CD14-positive monocyte (primary cell): Measurements from ENCODE around the gene DIAPH2. TPM values are rescaled to one million over a fixed set of nuclear protein-coding genes. Genes with fewer than 3 reads are reported as not detected.

Experiments used
- DNase-seq, 3 donors: peaks; one replicate each; pipeline ENCODE4 v3.0.0-alpha.2; 2011 to 2022
- H2AFZ ChIP-seq: 2 replicates; pipeline ENCODE4 v1.6.0; 2012; ENCODE audit warnings: mild to moderate bottlenecking, low read depth, low read length, inconsistent platforms; ENCODE audit not compliant: insufficient read depth, poor library complexity, severe bottlenecking
- H3K27ac ChIP-seq, 2 donors: 1 replicate in 1 of 2; 2 replicates in 1 of 2; pipeline ENCODE4 v1.5.1; 2012 to 2013; ENCODE audit warnings: low read length in 2 of 2, control low read depth in 1 of 2, inconsistent platforms in 1 of 2, low read depth in 1 of 2, mild to moderate bottlenecking in 1 of 2
- H3K27me3 ChIP-seq, 2 donors: one replicate each; pipeline versions ENCODE4 v1.6.0 to v1.6.1; 2011 to 2013; ENCODE audit warnings: low read length in 2 of 2; ENCODE audit not compliant: control insufficient read depth in 2 of 2, insufficient read depth in 2 of 2
- H3K36me3 ChIP-seq, 2 donors: replicated peaks in 1 of 2; 1 replicate in 1 of 2; 2 replicates in 1 of 2; pipeline versions ENCODE4 v1.5.1 to v1.6.1; 2012 to 2013; ENCODE audit warnings: low read length in 2 of 2, control low read depth in 1 of 2, inconsistent platforms in 1 of 2, mild to moderate bottlenecking in 1 of 2; ENCODE audit not compliant: insufficient read depth in 2 of 2, control insufficient read depth in 1 of 2
- H3K4me1 ChIP-seq, 2 donors: 1 replicate in 1 of 2; 2 replicates in 1 of 2; pipeline versions ENCODE4 v1.5.1 to v1.6.1; 2012 to 2013; ENCODE audit warnings: low read length in 2 of 2, control low read depth in 1 of 2, inconsistent platforms in 1 of 2, mild to moderate bottlenecking in 1 of 2, moderate library complexity in 1 of 2; ENCODE audit not compliant: insufficient read depth in 2 of 2, control insufficient read depth in 1 of 2
- H3K4me2 ChIP-seq: replicated peaks from 2 replicates; pipeline ENCODE3; 2012; ENCODE audit warnings: low read length, moderate library complexity, mild to moderate bottlenecking; ENCODE audit not compliant: poor library complexity, severe bottlenecking; ENCODE audit errors: extremely low read depth
- H3K4me3 ChIP-seq, 3 experiments: fragments of 200-600 bp in 1 of 3; sonication (generic) in 1 of 3; replicated peaks in 1 of 3; 1 replicate in 2 of 3; 2 replicates in 1 of 3; pipeline ENCODE4 v1.5.1; 2011 to 2013; ENCODE audit warnings: low read length in 3 of 3, mild to moderate bottlenecking in 3 of 3, control low read depth in 2 of 3, low read depth in 2 of 3, inconsistent platforms in 1 of 3, moderate library complexity in 1 of 3
- H3K79me2 ChIP-seq: 2 replicates; pipeline ENCODE4 v1.6.0; 2012; ENCODE audit warnings: mild to moderate bottlenecking, control low read depth, inconsistent platforms, low read length, moderate library complexity; ENCODE audit not compliant: insufficient read depth
- H3K9ac ChIP-seq: 2 replicates; pipeline ENCODE4 v1.6.0; 2017; ENCODE audit warnings: low read length, mild to moderate bottlenecking; ENCODE audit not compliant: insufficient read depth, poor library complexity, severe bottlenecking
- H3K9me3 ChIP-seq, 2 donors: replicated peaks in 1 of 2; 1 replicate in 1 of 2; 2 replicates in 1 of 2; pipeline versions ENCODE4 v1.5.1 to v1.6.1; 2012 to 2013; ENCODE audit warnings: low read length in 2 of 2, control low read depth in 1 of 2; ENCODE audit not compliant: control insufficient read depth in 1 of 2, insufficient read depth in 1 of 2
- H4K20me1 ChIP-seq: 2 replicates; pipeline ENCODE4 v1.6.0; 2012; ENCODE audit warnings: mild to moderate bottlenecking, low read length, control low read depth, moderate library complexity; ENCODE audit not compliant: insufficient read depth
- H3K27ac Mint-ChIP-seq, 7 donors: one replicate each; pipeline ENCODE4 v1.8.0; 2020; ENCODE audit warnings: mild to moderate bottlenecking in 7 of 7, mixed read lengths in 7 of 7, moderate library complexity in 6 of 7, inconsistent platforms in 2 of 7
- H3K27me3 Mint-ChIP-seq, 3 donors: one replicate each; pipeline ENCODE4 v1.8.0; 2021 to 2022; ENCODE audit warnings: low read depth in 3 of 3, mild to moderate bottlenecking in 3 of 3, mixed read lengths in 3 of 3, moderate library complexity in 3 of 3, inconsistent platforms in 1 of 3
- H3K36me3 Mint-ChIP-seq, 2 donors: one replicate each; pipeline ENCODE4 v1.8.0; 2020; ENCODE audit warnings: mixed read lengths in 2 of 2, inconsistent platforms in 1 of 2, mild to moderate bottlenecking in 1 of 2
- H3K4me1 Mint-ChIP-seq: one replicate; pipeline ENCODE4 v1.8.0; 2020; ENCODE audit warnings: mild to moderate bottlenecking, mixed read lengths
- H3K4me3 Mint-ChIP-seq, 2 donors: one replicate each; pipeline ENCODE4 v1.8.0; 2020; ENCODE audit warnings: mild to moderate bottlenecking in 2 of 2, mixed read lengths in 2 of 2, moderate library complexity in 1 of 2
- H3K9me3 Mint-ChIP-seq, 7 donors: one replicate each; pipeline ENCODE4 v1.8.0; 2020 to 2022; ENCODE audit warnings: mixed read lengths in 7 of 7, mild to moderate bottlenecking in 6 of 7, moderate library complexity in 6 of 7, inconsistent platforms in 2 of 7
- CTCF ChIP-seq: fragments of 200-600 bp; IDR thresholded peaks from one replicate; pipeline ENCODE4 v1.8.0; 2022; ENCODE audit warnings: antibody characterized with exemption, mild to moderate bottlenecking
- WGBS: methylation state at CpG from one replicate; pipeline ENCODE4 v1.1.5; 2013; ENCODE audit warnings: missing lambda C conversion rate; ENCODE audit not compliant: insufficient coverage; 5-methylcytosine and 5-hydroxymethylcytosine counted together
- intact Hi-C, 2 donors: fragments of 100-400 bp; cut with micrococcal nuclease; formaldehyde crosslinking; loops; one replicate each; pipeline versions ENCODE4 v1.15.0 to v1.15.1; 2023
- polyA plus RNA-seq, 3 donors: library from polyadenylated mRNA; depleted of rRNA in 1 of 3; unstranded in 2 of 3; stranded (reverse) in 1 of 3; fragments of 300-500 nt in 2 of 3; fragments of >200 nt in 1 of 3; fragmentation: Illumina TruSeq in 2 of 3; gene quantifications; 1 replicate in 2 of 3; 2 replicates in 1 of 3; pipeline ENCODE4 v1.2.3, GENCODE V29; 2012 to 2021

Gene DIAPH2
- polyA plus RNA-seq, 3 donors = 9.5 to 20.5 (median 11.4) TPM

- Mint-ChIP-seq H3K27ac (no peak overlapping the region), H3K36me3 (peaks cover 4 to 5% of the 10 kb centered on the region in 2 donors), H3K4me1 (no peaks in the 10 kb centered on the region), H3K27me3 (peaks cover 0 to 3% (median 2%) of the 10 kb centered on the region in 3 donors), H3K9me3 (no peaks in the 10 kb centered on the region), H3K4me3 (no peak overlapping the region)
- peaks cover 0 to 5% of the 10 kb centered on the region in 2 donors for H3K36me3 ChIP-seq
- no CpG with 5 or more reads among the region's 6 CpGs for WGBS
- no peaks in the 10 kb centered on the region for H3K9me3 ChIP-seq
- TF ChIP-seq CTCF = no peak
- H3K4me1 ChIP-seq = no peaks in the 10 kb centered on the region
- H4K20me1 ChIP-seq = no peaks in the 10 kb centered on the region
- no peak overlapping the region for H3K4me3 ChIP-seq
- H2AFZ ChIP-seq = no peak overlapping the region
- DNase-seq = no peak
- no peak overlapping the region for H3K9ac ChIP-seq
- H3K79me2 ChIP-seq = no peaks in the 10 kb centered on the region
- intact Hi-C loops = no loop called here
- no peak overlapping the region for H3K4me2 ChIP-seq
- H3K27ac ChIP-seq = no peak overlapping the region
- H3K27me3 ChIP-seq = peaks cover 0 to 2% of the 10 kb centered on the region in 2 donors
Observed at GRCh38 chrX:97372001-97372766, 687.5 kb downstream of the DIAPH2 start.

DNA sequence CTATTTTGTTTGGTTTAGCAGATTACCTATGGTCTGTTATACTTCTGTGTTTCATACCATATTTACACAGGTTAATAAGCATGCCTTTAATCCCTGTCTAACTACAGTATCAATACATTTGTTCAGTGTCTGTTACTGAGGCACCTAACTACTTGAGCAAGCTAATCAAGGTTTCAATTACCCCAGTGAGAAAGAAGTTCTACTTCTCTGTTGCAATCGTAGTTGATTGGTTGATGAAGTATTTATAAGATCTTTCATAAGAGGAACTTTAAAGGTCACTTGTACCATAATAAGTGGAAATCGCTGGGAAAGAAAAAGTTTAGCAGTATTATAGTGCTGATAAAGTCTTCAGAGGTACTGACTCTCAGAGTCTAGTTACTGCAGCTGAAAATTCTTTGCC is 689.6 kb downstream of the DIAPH2 start:
- no peak overlapping the region for H3K27ac ChIP-seq
- H4K20me1 ChIP-seq = no peaks in the 10 kb centered on the region
- peaks cover 0 to 2% of the 10 kb centered on the region in 2 donors for H3K27me3 ChIP-seq
- WGBS = no CpG with 5 or more reads among the region's 2 CpGs
- H3K36me3 Mint-ChIP-seq = peaks cover 4 to 5% of the 10 kb centered on the region in 2 donors
- H3K9me3 ChIP-seq = no peaks in the 10 kb centered on the region
- no peaks in the 10 kb centered on the region for H3K4me1 Mint-ChIP-seq
- H3K36me3 ChIP-seq = peaks cover 0 to 5% of the 10 kb centered on the region in 2 donors
- no peak overlapping the region for H3K27ac Mint-ChIP-seq
- H3K4me1 ChIP-seq = no peaks in the 10 kb centered on the region
- H3K9me3 Mint-ChIP-seq = no peaks in the 10 kb centered on the region
- H2AFZ ChIP-seq = no peak overlapping the region
- TF ChIP-seq CTCF = no peak
- intact Hi-C loops = no loop called here
- H3K4me3 Mint-ChIP-seq = no peak overlapping the region
- no peak overlapping the region for H3K4me2 ChIP-seq
- peaks cover 0 to 2% (median 0%) of the 10 kb centered on the region in 3 donors for H3K27me3 Mint-ChIP-seq
- no peak overlapping the region for H3K9ac ChIP-seq
- no peak overlapping the region for H3K4me3 ChIP-seq
- DNase-seq = no peak
- no peaks in the 10 kb centered on the region for H3K79me2 ChIP-seq
